Neural cell (in vitro differentiated cells): ENCODE data around the gene COL24A1. TPM values are rescaled to one million over a fixed set of nuclear protein-coding genes. Genes with fewer than 3 reads are reported as not detected.

Experiments
- H2AFZ ChIP-seq: fragments of 200-600, 300-800 bp; sonication (generic), shearing (Covaris generic); 2 replicates; pipeline ENCODE4 v1.6.0; 2014; ENCODE audit warnings: low read depth, mild to moderate bottlenecking, antibody characterized with exemption, low read length, moderate library complexity
- H3F3A ChIP-seq: fragments of 200-600 bp; shearing (Covaris generic); 2 replicates; pipeline ENCODE4 v1.6.1; 2016; ENCODE audit warnings: mild to moderate bottlenecking, moderate library complexity, mixed read lengths, antibody characterized with exemption, low read length; ENCODE audit not compliant: insufficient read depth, poor library complexity, severe bottlenecking
- H3K27ac ChIP-seq: fragments of 200-600, 300-800 bp; sonication (generic), shearing (Covaris generic); 2 replicates; pipeline ENCODE4 v1.5.1; 2014; ENCODE audit warnings: mild to moderate bottlenecking, low read length, moderate library complexity
- H3K27me3 ChIP-seq: fragments of 300-800, 200-600 bp; sonication (generic), shearing (Covaris generic); 2 replicates; pipeline ENCODE4 v1.6.0; 2014; ENCODE audit warnings: mild to moderate bottlenecking, low read depth, low read length, moderate library complexity; ENCODE audit not compliant: insufficient read depth
- H3K36me3 ChIP-seq: fragments of 300-800, 200-600 bp; sonication (generic), shearing (Covaris generic); 2 replicates; pipeline ENCODE4 v1.5.1; 2014; ENCODE audit warnings: mild to moderate bottlenecking, antibody characterized with exemption, low read length, moderate library complexity; ENCODE audit not compliant: insufficient read depth
- H3K4me2 ChIP-seq: fragments of 300-800, 200-600 bp; sonication (generic), shearing (Covaris generic); 2 replicates; pipeline ENCODE4 v1.6.0; 2014; ENCODE audit warnings: mild to moderate bottlenecking, low read length
- H3K4me3 ChIP-seq: fragments of 300-800, 200-600 bp; sonication (generic), shearing (Covaris generic); 2 replicates; pipeline ENCODE4 v1.5.1; 2014; ENCODE audit warnings: mild to moderate bottlenecking, low read length, moderate library complexity
- H3K79me2 ChIP-seq: fragments of 200-600 bp; shearing (Covaris generic); replicated peaks from 2 replicates; pipeline ENCODE4 v1.6.0; 2014; ENCODE audit warnings: mild to moderate bottlenecking, low read length, moderate library complexity; ENCODE audit not compliant: insufficient read depth
- H3K9ac ChIP-seq: fragments of 300-800, 200-600 bp; sonication (generic), shearing (Covaris generic); 2 replicates; pipeline ENCODE4 v1.6.1; 2016; ENCODE audit warnings: mild to moderate bottlenecking, low read length, mixed read lengths
- H3K9me2 ChIP-seq: fragments of 200-600 bp; shearing (Covaris generic); 2 replicates; pipeline ENCODE4 v1.6.1; 2016; ENCODE audit warnings: mild to moderate bottlenecking, low read length, mixed read lengths; ENCODE audit not compliant: insufficient read depth
- H3K9me3 ChIP-seq: fragments of 200-600, 300-800 bp; sonication (generic), shearing (Covaris generic); 2 replicates; pipeline ENCODE4 v1.6.1; 2016; ENCODE audit warnings: mild to moderate bottlenecking, mixed run types, low read length, moderate library complexity, mixed read lengths
- H4K20me1 ChIP-seq: fragments of 200-600 bp; shearing (Covaris generic); 2 replicates; pipeline ENCODE4 v1.6.1; 2016; ENCODE audit warnings: mild to moderate bottlenecking, mixed run types; ENCODE audit not compliant: insufficient read depth
- EP300 ChIP-seq: fragments of 450-650 bp; conservative IDR thresholded peaks from 2 replicates; pipeline ENCODE4 v1.6.1; 2014; ENCODE audit warnings: antibody characterized with exemption, mild to moderate bottlenecking, moderate library complexity; ENCODE audit not compliant: poor library complexity, severe bottlenecking
- EZH2 ChIP-seq: fragments of 200-600, 300-800 bp; shearing (Covaris generic), sonication (generic); IDR thresholded peaks from 2 replicates; pipeline ENCODE4 v1.6.1; 2014; ENCODE audit warnings: antibody characterized with exemption, low read length, borderline replicate concordance, mild to moderate bottlenecking; ENCODE audit not compliant: insufficient read depth, poor library complexity, severe bottlenecking
- MXI1 ChIP-seq: fragments of 450-650 bp; conservative IDR thresholded peaks from 2 replicates; pipeline ENCODE4 v1.6.1; 2014; ENCODE audit warnings: antibody characterized with exemption, mild to moderate bottlenecking; ENCODE audit not compliant: poor library complexity, severe bottlenecking
- POLR2AphosphoS5 ChIP-seq: IDR thresholded peaks from 2 replicates; pipeline ENCODE4 v1.6.1; 2012
- RAD21 ChIP-seq: fragments of 450-650 bp; conservative IDR thresholded peaks from 2 replicates; pipeline ENCODE4 v1.6.1; 2014; ENCODE audit warnings: antibody characterized with exemption, mild to moderate bottlenecking, moderate library complexity
- SMC3 ChIP-seq: fragments of 450-650 bp; conservative IDR thresholded peaks from 2 replicates; pipeline ENCODE4 v1.6.1; 2014; ENCODE audit warnings: antibody characterized with exemption, mild to moderate bottlenecking, moderate library complexity; ENCODE audit not compliant: poor library complexity
- TAF1 ChIP-seq: IDR thresholded peaks from 2 replicates; pipeline ENCODE4 v1.6.1; 2012; ENCODE audit warnings: low read depth
- polyA plus RNA-seq: library from polyadenylated mRNA; depleted of rRNA; stranded (reverse); fragments of >200 nt; gene quantifications from 2 replicates; pipeline ENCODE4 v1.2.3, GENCODE V29; 2014
- TF ChIP-seq, protein P1 (sequence below): fragments of 450-650 bp; IDR thresholded peaks from 2 replicates; pipeline ENCODE4 v1.5.1; 2014; ENCODE audit warnings: antibody characterized with exemption, mild to moderate bottlenecking, moderate library complexity; ENCODE audit not compliant: poor library complexity, severe bottlenecking
- TF ChIP-seq, protein P2 (sequence below): IDR thresholded peaks from 2 replicates; pipeline ENCODE4 v1.6.1; 2012; ENCODE audit warnings: borderline replicate concordance

COL24A1 gene
- polyA plus RNA-seq, 1 donor from 2014 or later = 0.19 TPM

DNA sequence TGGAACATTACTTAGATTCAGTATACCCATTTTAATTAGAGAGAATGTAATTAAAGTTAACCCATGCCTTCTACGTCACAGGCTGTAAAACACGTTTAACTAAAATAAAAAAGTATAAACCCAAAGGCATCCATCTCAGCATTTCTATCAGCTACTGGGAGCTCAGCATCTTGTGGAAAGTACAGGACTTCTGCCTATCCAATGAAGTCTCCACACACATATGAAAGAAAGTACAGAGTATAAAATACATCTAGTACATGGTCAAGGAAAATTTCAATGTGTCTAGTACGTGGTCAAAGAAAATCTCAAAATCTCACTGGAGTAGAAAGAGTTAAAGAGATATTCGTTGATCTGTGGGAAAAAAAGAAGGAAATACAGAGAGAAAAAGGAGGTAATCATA lies 306.9 kb downstream of the COL24A1 start:
- Histone ChIP-seq H3K9me2 (no peaks in the 10 kb centered on the region), H2AFZ (no peak overlapping the region), H3K4me3 (no peak overlapping the region), H3K9ac (no peak overlapping the region), H3K27me3 (no peaks in the 10 kb centered on the region), H3K36me3 (no peaks in the 10 kb centered on the region), H3K4me2 (no peak overlapping the region), H4K20me1 (no peaks in the 10 kb centered on the region), H3K27ac (no peak overlapping the region), H3F3A (no peaks in the 10 kb centered on the region), H3K9me3 (no peaks in the 10 kb centered on the region), H3K79me2 (no peaks in the 10 kb centered on the region)
- TF ChIP-seq TAF1 = no peak
- TF ChIP-seq, protein P1, sequence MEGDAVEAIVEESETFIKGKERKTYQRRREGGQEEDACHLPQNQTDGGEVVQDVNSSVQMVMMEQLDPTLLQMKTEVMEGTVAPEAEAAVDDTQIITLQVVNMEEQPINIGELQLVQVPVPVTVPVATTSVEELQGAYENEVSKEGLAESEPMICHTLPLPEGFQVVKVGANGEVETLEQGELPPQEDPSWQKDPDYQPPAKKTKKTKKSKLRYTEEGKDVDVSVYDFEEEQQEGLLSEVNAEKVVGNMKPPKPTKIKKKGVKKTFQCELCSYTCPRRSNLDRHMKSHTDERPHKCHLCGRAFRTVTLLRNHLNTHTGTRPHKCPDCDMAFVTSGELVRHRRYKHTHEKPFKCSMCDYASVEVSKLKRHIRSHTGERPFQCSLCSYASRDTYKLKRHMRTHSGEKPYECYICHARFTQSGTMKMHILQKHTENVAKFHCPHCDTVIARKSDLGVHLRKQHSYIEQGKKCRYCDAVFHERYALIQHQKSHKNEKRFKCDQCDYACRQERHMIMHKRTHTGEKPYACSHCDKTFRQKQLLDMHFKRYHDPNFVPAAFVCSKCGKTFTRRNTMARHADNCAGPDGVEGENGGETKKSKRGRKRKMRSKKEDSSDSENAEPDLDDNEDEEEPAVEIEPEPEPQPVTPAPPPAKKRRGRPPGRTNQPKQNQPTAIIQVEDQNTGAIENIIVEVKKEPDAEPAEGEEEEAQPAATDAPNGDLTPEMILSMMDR = no peak
- no peak for TF ChIP-seq EZH2
- TF ChIP-seq RAD21 = no peak
- no peak for TF ChIP-seq MXI1
- no peak for TF ChIP-seq POLR2AphosphoS5
- TF ChIP-seq, protein P2, sequence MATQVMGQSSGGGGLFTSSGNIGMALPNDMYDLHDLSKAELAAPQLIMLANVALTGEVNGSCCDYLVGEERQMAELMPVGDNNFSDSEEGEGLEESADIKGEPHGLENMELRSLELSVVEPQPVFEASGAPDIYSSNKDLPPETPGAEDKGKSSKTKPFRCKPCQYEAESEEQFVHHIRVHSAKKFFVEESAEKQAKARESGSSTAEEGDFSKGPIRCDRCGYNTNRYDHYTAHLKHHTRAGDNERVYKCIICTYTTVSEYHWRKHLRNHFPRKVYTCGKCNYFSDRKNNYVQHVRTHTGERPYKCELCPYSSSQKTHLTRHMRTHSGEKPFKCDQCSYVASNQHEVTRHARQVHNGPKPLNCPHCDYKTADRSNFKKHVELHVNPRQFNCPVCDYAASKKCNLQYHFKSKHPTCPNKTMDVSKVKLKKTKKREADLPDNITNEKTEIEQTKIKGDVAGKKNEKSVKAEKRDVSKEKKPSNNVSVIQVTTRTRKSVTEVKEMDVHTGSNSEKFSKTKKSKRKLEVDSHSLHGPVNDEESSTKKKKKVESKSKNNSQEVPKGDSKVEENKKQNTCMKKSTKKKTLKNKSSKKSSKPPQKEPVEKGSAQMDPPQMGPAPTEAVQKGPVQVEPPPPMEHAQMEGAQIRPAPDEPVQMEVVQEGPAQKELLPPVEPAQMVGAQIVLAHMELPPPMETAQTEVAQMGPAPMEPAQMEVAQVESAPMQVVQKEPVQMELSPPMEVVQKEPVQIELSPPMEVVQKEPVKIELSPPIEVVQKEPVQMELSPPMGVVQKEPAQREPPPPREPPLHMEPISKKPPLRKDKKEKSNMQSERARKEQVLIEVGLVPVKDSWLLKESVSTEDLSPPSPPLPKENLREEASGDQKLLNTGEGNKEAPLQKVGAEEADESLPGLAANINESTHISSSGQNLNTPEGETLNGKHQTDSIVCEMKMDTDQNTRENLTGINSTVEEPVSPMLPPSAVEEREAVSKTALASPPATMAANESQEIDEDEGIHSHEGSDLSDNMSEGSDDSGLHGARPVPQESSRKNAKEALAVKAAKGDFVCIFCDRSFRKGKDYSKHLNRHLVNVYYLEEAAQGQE = no peak
- TF ChIP-seq EP300 = no peak
- TF ChIP-seq SMC3 = no peak

DNA sequence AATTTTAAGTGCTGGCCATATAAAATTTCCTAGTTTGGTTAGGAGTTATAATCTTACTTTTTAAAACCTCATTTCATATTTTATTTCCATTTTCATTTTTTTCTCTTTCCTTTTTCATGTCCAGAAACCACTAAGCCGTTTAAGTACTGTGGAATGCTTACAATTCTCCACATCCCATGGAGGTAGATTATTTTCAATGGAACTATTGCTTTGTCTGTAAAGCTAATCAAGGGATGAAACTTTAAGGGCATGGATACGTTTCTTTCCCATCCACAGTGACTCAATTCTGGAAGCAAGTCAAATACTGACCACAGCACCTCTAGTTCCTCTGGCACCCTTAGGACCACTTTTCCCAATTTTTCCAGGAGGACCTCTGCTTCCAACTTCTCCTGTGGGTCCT lies 309.2 kb downstream of the COL24A1 start:
- no peaks in the 10 kb centered on the region for H3K36me3 ChIP-seq
- H3F3A ChIP-seq = no peaks in the 10 kb centered on the region
- H2AFZ ChIP-seq = no peak overlapping the region
- no peaks in the 10 kb centered on the region for H3K9me3 ChIP-seq
- no peak overlapping the region for H3K9ac ChIP-seq
- H3K4me3 ChIP-seq = no peak overlapping the region
- no peaks in the 10 kb centered on the region for H3K9me2 ChIP-seq
- no peak overlapping the region for H3K4me2 ChIP-seq
- no peaks in the 10 kb centered on the region for H3K79me2 ChIP-seq
- no peak overlapping the region for H3K27ac ChIP-seq
- H3K27me3 ChIP-seq = no peaks in the 10 kb centered on the region
- no peaks in the 10 kb centered on the region for H4K20me1 ChIP-seq
- TF ChIP-seq, protein P1 = no peak
- no peak for TF ChIP-seq RAD21
- TF ChIP-seq POLR2AphosphoS5 = no peak
- no peak for TF ChIP-seq EP300
- TF ChIP-seq EZH2 = no peak
- no peak for TF ChIP-seq SMC3
- no peak for TF ChIP-seq MXI1
- no peak for TF ChIP-seq TAF1
- TF ChIP-seq, protein P2 = no peak
